Ascending aorta (tissue), 2 donors: ENCODE results near the gene LDLRAD4. TPM values are rescaled to one million over a fixed set of nuclear protein-coding genes. Genes with fewer than 3 reads are reported as not detected.

ENCODE experiments used
- DNase-seq, 2 donors: peaks; one replicate each; pipeline ENCODE4 v3.0.0-alpha.2; 2019; ENCODE audit warnings: low spot score in 2 of 2
- H3K27ac ChIP-seq, 2 donors: fragments of 200-600 bp; sonication (generic); one replicate each; pipeline ENCODE4 v1.5.1; 2016 to 2017; ENCODE audit warnings: mild to moderate bottlenecking in 1 of 2
- H3K27me3 ChIP-seq: fragments of 200-600 bp; sonication (generic); one replicate; pipeline ENCODE4 v1.5.1; 2017
- H3K36me3 ChIP-seq, 2 donors: fragments of 200-600 bp; sonication (generic); one replicate each; pipeline ENCODE4 v1.5.1; 2016
- H3K4me1 ChIP-seq, 2 donors: fragments of 200-600 bp; sonication (generic); one replicate each; pipeline ENCODE4 v1.5.1; 2016 to 2017; ENCODE audit warnings: mild to moderate bottlenecking in 1 of 2
- H3K4me3 ChIP-seq, 2 donors: fragments of 200-600 bp; sonication (generic); one replicate each; pipeline ENCODE4 v1.5.1; 2016 to 2017; ENCODE audit warnings: mild to moderate bottlenecking in 1 of 2
- H3K9me3 ChIP-seq, 2 donors: fragments of 200-600 bp; sonication (generic); one replicate each; pipeline ENCODE4 v1.5.1; 2016
- CTCF ChIP-seq, 3 experiments: fragments of 200-600 bp in 2 of 3; fragments of 450-650 bp in 1 of 3; sonication (generic) in 2 of 3; IDR thresholded peaks; one replicate each; pipeline ENCODE4 v1.5.1; 2016 to 2019; ENCODE audit warnings: antibody characterized with exemption in 3 of 3, mild to moderate bottlenecking in 1 of 3, moderate library complexity in 1 of 3
- intact Hi-C: fragments of 100-400 bp; cut with DNase I; formaldehyde crosslinking; loops from one replicate; pipeline ENCODE4 v1.15.1; 2023
- total RNA-seq: library from RNA; depleted of rRNA; stranded (reverse); fragments of >200 nt; gene quantifications from one replicate; pipeline ENCODE4 v1.1.0, GENCODE V29; 2016

LDLRAD4 gene
- total RNA-seq, 1 donor from 2014 or later, result 21.0 TPM

- no peak for TF ChIP-seq CTCF (IDR thresholded peaks at IDR 0.05)
- no peaks in the 10 kb centered on the region for H3K36me3 ChIP-seq
- no peak for DNase-seq
- peaks cover 3 to 14% of the 10 kb centered on the region in 2 donors for H3K4me1 ChIP-seq
- no peak overlapping the region for H3K27ac ChIP-seq
- intact Hi-C loops, result no loop called here
- no peaks in the 10 kb centered on the region for H3K27me3 ChIP-seq
- no peak overlapping the region for H3K4me3 ChIP-seq
- no peaks in the 10 kb centered on the region for H3K9me3 ChIP-seq
These were observed 363.7 kb downstream of the LDLRAD4 start for GRCh38 chr18:13582178-13582670.

- intact Hi-C loops, result no loop called here
- no peaks in the 10 kb centered on the region for H3K36me3 ChIP-seq
- H3K9me3 ChIP-seq, result no peaks in the 10 kb centered on the region
- H3K27me3 ChIP-seq, result no peaks in the 10 kb centered on the region
- no peak overlapping the region for H3K27ac ChIP-seq
- H3K4me1 ChIP-seq, result peaks cover 0 to 8% of the 10 kb centered on the region in 2 donors
- DNase-seq, result no peak
- no peak for TF ChIP-seq CTCF (IDR thresholded peaks at IDR 0.05)
- H3K4me3 ChIP-seq, result no peak overlapping the region
These were observed 365.3 kb downstream of the LDLRAD4 start for GRCh38 chr18:13583576-13584550.

- DNase-seq, result no peak
- intact Hi-C loops, result no loop called here
- no peak overlapping the region for H3K4me3 ChIP-seq
- no peaks in the 10 kb centered on the region for H3K27me3 ChIP-seq
- no peak overlapping the region for H3K27ac ChIP-seq
- H3K4me1 ChIP-seq, result peaks cover 0 to 6% of the 10 kb centered on the region in 2 donors
- no peaks in the 10 kb centered on the region for H3K9me3 ChIP-seq
- no peak for TF ChIP-seq CTCF (IDR thresholded peaks at IDR 0.05)
- no peaks in the 10 kb centered on the region for H3K36me3 ChIP-seq
These were observed 366.3 kb downstream of the LDLRAD4 start for GRCh38 chr18:13584825-13585224.

GRCh38 chr18:13585379-13586153 is 367.0 kb downstream of the LDLRAD4 start:
- Histone ChIP-seq H3K36me3 (no peaks in the 10 kb centered on the region), H3K4me3 (no peak overlapping the region), H3K27me3 (no peaks in the 10 kb centered on the region), H3K27ac (no peak overlapping the region), H3K4me1 (no peaks in the 10 kb centered on the region), H3K9me3 (no peaks in the 10 kb centered on the region)
- intact Hi-C loops, result no loop called here
- no peak for TF ChIP-seq CTCF (IDR thresholded peaks at IDR 0.05)
- DNase-seq, result no peak

- no peak for DNase-seq
- intact Hi-C loops, result no loop called here
- no peaks in the 10 kb centered on the region for H3K9me3 ChIP-seq
- no peaks in the 10 kb centered on the region for H3K27me3 ChIP-seq
- TF ChIP-seq CTCF (IDR thresholded peaks at IDR 0.05), result no peak
- H3K4me1 ChIP-seq, result no peaks in the 10 kb centered on the region
- no peak overlapping the region for H3K27ac ChIP-seq
- H3K4me3 ChIP-seq, result no peak overlapping the region
- H3K36me3 ChIP-seq, result no peaks in the 10 kb centered on the region
These were observed 368.4 kb downstream of the LDLRAD4 start for GRCh38 chr18:13587001-13587400.
